COR-L47 (cell line): Measurements from ENCODE around the gene CORO1C.

Experiments
- DNase-seq: peaks from one replicate; lab custom pipeline; 2025; lab: John Stamatoyannopoulos, UW

Gene CORO1C

DNA sequence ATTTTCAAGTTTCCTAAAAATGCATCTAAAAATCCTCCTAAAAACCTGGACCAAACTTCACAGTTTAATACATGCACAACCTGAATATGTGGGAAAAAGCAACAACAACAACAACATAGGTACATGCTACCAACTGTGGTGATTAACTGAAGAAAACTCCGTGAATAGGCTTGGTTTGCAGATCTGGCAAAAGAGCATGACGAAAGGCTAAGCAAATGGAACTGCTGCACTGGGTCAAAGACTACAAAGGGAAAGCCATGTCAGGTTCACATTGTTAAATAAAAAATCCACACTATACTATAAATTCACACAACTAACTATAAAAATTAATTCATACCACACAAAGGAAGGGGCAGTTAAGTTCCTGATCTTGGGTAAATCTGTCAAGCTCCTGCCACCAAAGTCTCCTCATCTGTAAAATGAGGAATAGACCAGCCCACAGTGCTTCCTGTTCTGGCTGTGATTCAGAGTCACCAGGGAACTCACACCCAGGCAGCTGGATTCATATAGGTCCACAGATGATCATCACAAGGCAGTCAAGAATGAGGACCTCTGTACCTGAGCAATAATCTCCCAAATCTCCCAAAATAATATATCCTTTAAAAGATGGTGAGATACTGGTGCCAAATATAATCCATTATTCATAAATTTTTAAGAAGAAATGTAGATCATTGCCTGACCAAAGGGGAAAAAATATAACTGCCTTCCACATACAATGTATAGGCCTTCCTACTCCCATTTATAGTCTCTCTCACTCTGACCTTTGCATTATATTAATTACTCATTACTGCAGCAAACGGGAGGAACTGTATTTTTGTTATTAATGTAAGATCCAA lies 7.0 kb downstream of the CORO1C start:
- no peak for DNase-seq

- no peak for DNase-seq
Observed at GRCh38 chr12:108722992-108723766, 8.1 kb downstream of the CORO1C start.

GRCh38 chr12:108722463-108722862 lies 8.9 kb downstream of the CORO1C start:
- no peak for DNase-seq

DNA sequence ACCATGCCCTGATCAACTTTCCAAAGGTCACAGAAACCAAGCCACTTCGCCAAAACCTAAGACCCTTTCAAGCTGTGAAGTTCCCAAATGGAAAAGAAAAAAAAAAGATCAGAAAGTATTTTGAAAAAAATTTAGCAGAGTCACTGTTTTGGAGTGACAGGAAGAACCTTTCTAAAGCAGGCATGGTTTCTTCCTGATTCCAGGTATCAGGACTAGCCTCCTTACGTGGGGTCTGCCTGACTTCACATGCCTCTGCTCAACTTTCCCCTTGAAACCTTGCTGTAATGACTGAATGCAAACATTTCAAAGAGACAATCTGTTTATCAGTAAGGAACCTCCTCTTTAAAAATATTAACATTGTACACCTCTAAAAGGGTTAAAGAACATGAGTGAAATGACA lies 9.5 kb downstream of the CORO1C start:
- DNase-seq, result no peak

GRCh38 chr12:108720757-108721514 lies 10.4 kb downstream of the CORO1C start:
- DNase-seq, result no peak

DNA sequence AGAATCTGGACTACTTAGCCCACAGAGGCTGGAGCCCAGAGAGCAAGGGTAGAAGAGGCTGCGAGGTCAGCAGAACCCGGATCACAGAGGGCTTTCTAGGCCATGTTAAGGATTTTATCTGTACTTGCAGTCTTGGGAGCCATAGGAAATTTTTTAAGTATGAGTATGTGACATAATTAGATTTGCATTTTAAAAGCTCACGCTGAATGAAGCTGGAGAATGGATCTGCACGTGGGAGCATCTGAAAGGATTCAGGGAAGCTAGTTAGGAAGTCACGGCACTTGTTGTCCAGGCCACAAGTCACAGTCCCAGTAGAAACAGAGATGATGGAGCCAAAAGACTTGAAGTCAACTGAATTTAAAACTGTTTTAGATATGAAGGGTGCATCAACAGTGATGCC lies 14.1 kb downstream of the CORO1C start:
- no peak for DNase-seq

- no peak for DNase-seq
Observed at GRCh38 chr12:108714866-108715265, 16.5 kb downstream of the CORO1C start.

- no peak for DNase-seq
Observed at GRCh38 chr12:108713471-108713870, 17.8 kb downstream of the CORO1C start.

DNA sequence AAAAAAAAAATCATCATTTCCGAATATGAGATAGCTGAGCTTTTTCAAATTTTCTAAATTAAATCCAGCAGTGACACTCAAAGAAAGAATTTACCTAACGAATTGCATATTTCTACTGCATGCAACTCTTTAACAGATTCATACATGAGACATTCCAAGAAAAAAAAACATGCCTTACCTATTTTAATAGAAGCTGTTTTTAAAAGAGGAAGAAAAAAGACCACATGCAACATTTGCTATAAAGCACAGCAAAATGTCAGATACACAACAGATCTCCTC lies 18.5 kb downstream of the CORO1C start:
- DNase-seq, result no peak

GRCh38 chr12:108712165-108712924 lies 19.0 kb downstream of the CORO1C start:
- DNase-seq, result no peak

- no peak for DNase-seq
Observed at GRCh38 chr12:108711489-108712164, 19.7 kb downstream of the CORO1C start.

DNA sequence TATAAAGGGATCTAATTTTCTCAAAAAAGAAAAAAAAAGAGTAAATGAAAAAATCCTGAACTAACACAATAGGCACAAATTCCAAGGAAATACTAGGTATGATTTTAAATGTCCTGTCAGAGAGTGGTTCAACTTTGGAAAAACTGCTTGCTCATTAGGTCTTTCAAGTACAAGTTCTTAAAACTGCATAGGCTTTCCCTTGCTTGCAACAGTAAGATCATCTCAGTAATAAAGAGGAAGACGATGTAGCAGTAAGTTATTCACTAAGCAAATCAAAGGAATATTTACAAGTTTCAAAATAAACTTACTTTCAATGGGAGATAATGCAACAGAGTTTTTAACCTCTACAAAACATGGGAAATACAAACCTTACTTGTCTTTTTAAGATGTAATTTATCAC lies 21.6 kb downstream of the CORO1C start:
- DNase-seq, result no peak

DNA sequence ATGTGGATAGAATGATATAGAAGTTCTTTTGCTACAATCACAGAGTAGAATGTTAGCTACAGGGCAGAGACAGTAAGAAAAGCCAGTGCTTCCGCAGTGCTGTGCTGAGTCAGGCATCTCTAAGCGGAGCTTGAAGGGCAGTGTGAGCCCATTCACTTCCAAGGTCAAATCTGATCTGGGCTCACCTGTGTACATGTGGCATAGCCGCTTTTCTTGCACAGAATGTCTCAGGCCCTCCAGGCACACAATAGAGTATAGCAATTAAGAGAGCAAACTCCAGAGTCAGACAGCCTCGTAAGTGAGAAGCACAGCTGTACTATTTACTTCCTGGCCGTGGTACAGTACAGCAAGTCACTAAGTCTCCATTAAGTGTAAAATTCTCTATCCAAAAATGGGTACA lies 26.8 kb downstream of the CORO1C start:
- no peak for DNase-seq

DNA sequence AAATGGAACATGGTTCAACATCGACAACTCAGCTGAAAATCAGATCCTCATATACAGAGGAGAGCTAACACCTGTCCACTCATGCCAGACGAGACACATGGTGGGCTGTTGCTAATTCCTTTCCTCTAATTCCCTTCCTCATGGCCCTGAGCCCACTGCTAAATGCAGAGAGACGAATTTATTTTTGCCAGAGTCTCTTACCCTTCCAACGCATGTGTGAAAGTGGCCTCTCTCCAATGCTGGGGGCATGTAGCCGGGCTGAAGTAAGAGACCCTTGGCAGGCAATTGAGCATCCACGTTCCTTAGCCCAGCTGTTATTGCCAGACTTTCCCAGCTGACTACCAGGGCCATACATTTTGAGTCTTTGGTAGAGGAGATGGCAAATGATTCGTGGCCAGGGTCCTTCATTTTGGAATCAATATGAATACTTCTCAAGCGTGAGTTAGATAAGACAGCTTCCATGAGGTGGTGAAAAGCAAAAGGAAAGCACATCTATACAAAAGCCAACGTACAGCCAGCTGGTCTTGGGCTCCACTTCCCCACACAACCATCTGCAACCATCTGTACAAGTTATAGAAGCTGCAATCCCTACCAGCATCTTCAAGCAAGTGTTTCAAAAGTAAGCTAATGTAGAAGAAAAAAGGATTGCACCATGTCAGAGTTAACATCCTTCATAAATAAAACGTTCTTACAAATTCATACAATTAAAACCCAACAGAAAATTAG lies 28.6 kb downstream of the CORO1C start:
- no peak for DNase-seq

GRCh38 chr12:108701779-108702441 lies 29.4 kb downstream of the CORO1C start:
- no peak for DNase-seq

DNA sequence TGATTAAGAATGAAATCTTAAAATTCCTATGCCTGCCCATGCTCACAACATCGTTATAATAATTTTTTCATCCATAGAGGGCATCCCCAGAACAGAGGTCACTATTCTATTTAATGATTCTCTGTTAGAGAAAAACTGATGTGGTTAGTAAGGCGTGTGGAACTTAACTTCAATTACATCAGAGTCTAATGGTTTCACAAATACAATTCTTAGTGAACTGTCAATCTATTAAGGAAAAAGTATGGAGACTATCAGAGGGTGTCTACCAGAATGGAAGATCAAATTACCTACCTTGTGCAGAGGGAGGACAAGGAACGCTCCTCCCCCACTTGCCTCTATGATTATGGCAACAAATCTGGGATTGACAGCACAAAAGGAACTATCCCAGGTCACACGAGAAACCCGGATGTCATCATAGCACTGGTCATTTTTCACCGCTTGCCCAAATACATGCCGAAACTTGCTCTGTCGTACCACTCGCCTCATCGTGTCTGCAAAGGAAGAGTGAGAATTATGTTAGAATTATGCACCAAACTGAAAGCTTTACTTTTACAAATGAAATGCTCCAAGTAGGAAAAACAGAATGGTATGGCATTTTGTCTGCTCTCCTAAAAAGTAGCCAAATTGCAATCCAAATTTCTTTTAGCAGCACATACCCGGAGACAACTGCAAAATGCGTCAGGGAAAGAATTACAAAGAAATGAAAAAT lies 30.3 kb downstream of the CORO1C start:
- DNase-seq, result no peak

GRCh38 chr12:108699955-108700563 lies 31.3 kb downstream of the CORO1C start:
- no peak for DNase-seq

DNA sequence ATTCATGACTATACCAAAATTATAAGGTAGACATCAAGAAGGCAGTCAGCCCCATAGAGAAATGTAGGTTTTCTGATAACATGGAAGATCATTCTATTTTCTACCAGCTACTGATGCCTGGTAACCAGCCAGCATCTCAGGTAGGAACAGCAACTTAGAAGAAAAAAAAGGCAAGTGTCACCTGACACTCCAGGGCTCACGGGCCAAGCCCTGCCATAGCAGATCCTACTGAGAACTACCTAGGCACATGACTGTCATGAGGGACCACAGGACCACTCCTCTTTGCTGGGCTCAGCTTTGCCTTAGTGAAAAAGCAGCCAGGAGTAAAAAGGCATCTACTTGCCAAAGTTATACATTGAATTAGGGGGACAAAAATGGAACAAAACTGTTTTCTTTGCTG lies 33.4 kb downstream of the CORO1C start:
- DNase-seq, result peak; percentile 4

GRCh38 chr12:108696996-108697290 lies 34.4 kb downstream of the CORO1C start:
- DNase-seq, result no peak
